ENCODE results near the gene CFAP90. TPM values are rescaled to one million over a fixed set of nuclear protein-coding genes. Genes with fewer than 3 reads are reported as not detected.
A peak's percentile ranks its signal among the peaks of the same experiment; 100 is the strongest.

Gene CFAP90
- total RNA-seq, 1 donor from 2014 or later: 10.7 TPM

DNA sequence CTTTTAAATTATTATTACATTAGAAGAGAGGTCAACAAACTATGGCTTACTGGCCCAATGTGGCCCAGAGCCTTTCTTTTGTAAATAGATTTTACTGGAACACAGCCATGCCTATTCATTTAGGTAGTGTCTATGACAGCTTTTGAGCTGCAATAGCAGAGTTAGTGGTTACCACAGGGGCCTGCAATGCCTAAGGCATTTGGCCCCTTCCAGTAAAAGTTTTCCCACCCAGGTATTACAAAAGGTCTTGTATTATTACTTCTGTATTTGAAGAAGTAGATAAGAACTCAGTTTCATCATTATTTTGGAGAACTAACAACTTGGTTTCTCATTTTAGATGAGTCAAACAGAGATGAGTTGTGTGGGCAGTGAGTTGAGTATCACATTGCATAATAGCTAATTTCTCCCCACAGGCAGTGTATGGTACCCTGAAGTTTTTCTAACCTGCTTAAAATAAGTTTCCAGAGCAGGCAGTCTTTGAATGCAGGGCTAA, 27.5 kb upstream of the CFAP90 start:
- Histone ChIP-seq H3K4me3 (no peak overlapping the region), H3K27me3 (ENCODE audit: low read depth) (no peaks in the 10 kb centered on the region), H3K4me1 (peaks cover 28% of the 10 kb centered on the region), H3K36me3 (peaks cover 98% of the 10 kb centered on the region), H3K9me3 (no peaks in the 10 kb centered on the region), H3K27ac (no peak overlapping the region)
- intact Hi-C loops (cut with DNase I): no loop called here
- ATAC-seq (peak; percentile 55 to 69), DNase-seq (no peak)
- TF ChIP-seq, protein P1, sequence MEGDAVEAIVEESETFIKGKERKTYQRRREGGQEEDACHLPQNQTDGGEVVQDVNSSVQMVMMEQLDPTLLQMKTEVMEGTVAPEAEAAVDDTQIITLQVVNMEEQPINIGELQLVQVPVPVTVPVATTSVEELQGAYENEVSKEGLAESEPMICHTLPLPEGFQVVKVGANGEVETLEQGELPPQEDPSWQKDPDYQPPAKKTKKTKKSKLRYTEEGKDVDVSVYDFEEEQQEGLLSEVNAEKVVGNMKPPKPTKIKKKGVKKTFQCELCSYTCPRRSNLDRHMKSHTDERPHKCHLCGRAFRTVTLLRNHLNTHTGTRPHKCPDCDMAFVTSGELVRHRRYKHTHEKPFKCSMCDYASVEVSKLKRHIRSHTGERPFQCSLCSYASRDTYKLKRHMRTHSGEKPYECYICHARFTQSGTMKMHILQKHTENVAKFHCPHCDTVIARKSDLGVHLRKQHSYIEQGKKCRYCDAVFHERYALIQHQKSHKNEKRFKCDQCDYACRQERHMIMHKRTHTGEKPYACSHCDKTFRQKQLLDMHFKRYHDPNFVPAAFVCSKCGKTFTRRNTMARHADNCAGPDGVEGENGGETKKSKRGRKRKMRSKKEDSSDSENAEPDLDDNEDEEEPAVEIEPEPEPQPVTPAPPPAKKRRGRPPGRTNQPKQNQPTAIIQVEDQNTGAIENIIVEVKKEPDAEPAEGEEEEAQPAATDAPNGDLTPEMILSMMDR (IDR thresholded peaks at IDR 0.05): no peak

DNA sequence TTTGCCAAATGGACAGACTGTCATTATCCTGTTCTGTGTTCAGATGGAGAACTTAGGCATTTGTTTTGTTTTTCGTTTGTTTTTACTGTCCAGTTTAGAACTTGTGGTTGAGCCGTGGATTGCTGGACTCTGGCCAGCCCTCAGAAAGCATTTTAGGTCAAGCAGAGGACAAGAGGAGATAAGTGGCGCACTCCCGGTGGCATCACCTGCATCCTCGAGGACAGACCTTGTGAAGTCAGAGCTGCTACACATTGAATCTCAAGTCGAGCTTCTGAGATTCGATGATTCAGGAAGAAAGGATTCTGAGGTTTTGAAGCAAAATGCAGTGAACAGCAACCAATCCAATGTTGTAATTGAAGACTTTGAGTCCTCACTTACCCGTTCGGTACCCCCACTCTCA, 26.9 kb upstream of the CFAP90 start:
- Histone ChIP-seq H3K4me1 (peaks cover 27% of the 10 kb centered on the region), H3K27me3 (ENCODE audit: low read depth) (no peaks in the 10 kb centered on the region), H3K36me3 (peaks cover 92% of the 10 kb centered on the region), H3K9me3 (no peaks in the 10 kb centered on the region), H3K27ac (no peak overlapping the region), H3K4me3 (no peak overlapping the region)
- ATAC-seq: no peak
- TF ChIP-seq, protein P1 (IDR thresholded peaks at IDR 0.05): no peak
- intact Hi-C loops (cut with DNase I): no loop called here
- no peak for DNase-seq

DNA sequence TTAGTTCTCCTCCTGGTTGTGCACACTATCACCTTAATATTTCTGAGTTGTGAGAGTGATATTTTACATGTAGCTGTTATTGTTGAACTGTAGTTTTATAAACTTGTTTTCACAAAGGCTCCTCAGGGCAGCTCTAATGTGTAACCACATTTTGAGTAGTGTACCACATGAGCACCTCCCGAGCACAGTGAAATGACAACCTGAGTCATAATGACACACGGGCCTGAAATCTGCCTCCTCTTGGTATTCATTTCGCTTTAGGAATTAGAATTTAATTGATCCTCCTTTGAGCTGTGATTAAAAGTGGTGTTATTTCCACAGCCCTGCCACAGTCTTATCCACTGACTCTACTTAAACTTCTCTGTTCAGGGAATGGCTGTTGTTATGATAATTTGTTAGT, 25.9 kb upstream of the CFAP90 start:
- TF ChIP-seq, protein P1 (IDR thresholded peaks at IDR 0.05): no peak
- intact Hi-C loops (cut with DNase I): no loop called here
- Histone ChIP-seq H3K27ac (no peak overlapping the region), H3K27me3 (ENCODE audit: low read depth) (no peaks in the 10 kb centered on the region), H3K4me1 (peaks cover 24% of the 10 kb centered on the region), H3K4me3 (no peak overlapping the region), H3K36me3 (peaks cover 86% of the 10 kb centered on the region), H3K9me3 (no peaks in the 10 kb centered on the region)
- no peak for DNase-seq
- peak in 1 of 2 donors; percentile 55 for ATAC-seq

DNA sequence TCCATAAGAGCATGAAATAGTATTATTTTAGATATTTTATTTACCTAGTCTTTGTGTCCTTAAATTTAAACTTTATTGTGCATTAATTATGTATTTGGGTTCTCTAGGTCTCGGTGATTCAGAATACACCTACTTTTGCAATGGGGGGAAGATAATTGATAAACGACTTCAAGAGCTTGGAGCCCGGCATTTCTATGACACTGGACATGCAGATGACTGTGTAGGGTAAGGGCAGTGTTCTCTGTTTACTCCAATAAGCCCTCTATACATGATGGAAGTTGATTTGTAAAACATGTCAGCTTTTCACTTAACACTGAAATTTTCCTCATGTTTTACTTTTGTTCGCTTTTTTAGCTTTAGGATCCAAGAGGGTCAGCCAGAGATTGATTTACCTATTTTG, 24.2 kb upstream of the CFAP90 start:
- ATAC-seq (no peak), DNase-seq (no peak)
- TF ChIP-seq, protein P1 (IDR thresholded peaks at IDR 0.05): no peak
- intact Hi-C loops (cut with DNase I): no loop called here
- Histone ChIP-seq H3K4me1 (peaks cover 31% of the 10 kb centered on the region), H3K4me3 (no peak overlapping the region), H3K27me3 (ENCODE audit: low read depth) (no peaks in the 10 kb centered on the region), H3K9me3 (no peaks in the 10 kb centered on the region), H3K27ac (no peak overlapping the region), H3K36me3 (peaks cover 69% of the 10 kb centered on the region)

DNA sequence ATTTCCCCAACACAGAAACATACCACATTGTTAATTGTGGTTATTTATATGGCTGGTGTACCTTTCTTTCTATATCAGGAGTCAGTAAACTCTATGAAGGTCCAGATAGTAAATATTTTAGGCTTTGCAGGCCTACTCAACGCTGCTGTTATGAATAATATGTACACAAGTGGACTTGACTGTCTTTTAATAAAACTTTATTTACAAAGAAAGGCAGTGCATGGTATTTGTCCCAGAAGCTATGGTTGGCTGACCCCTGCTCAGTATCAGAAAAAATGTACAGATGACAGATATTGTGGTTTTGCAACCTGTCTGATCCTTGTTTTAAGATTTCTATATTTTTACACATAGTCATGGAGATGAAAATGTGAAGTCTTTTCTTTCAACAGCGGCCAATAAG, 23.7 kb upstream of the CFAP90 start:
- Histone ChIP-seq H3K4me3 (no peak overlapping the region), H3K4me1 (peaks cover 35% of the 10 kb centered on the region), H3K36me3 (peaks cover 64% of the 10 kb centered on the region), H3K27ac (no peak overlapping the region), H3K27me3 (ENCODE audit: low read depth) (no peaks in the 10 kb centered on the region), H3K9me3 (no peaks in the 10 kb centered on the region)
- TF ChIP-seq, protein P1 (IDR thresholded peaks at IDR 0.05): no peak
- DNase-seq (no peak), ATAC-seq (no peak)
- intact Hi-C loops (cut with DNase I): no loop called here

DNA sequence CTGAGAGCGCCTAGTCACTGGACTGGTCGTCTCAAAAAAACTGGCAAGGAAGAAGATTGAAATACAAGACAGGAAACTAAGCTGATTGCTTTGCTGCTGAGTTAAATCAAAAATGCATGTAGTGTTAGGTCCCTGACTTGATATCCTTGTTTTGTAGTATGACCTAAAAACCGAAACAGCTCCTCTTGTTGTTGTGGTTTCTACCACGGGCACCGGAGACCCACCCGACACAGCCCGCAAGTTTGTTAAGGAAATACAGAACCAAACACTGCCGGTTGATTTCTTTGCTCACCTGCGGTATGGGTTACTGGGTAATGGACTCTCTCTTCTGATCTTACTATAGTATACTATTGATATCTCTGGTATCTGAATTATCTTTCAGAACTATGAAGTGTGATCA, 22.3 kb upstream of the CFAP90 start:
- H3K4me3 ChIP-seq: no peak overlapping the region

More for the DNA sequence above, 22.3 kb upstream of the CFAP90 start:
- H3K27me3 ChIP-seq (ENCODE audit: low read depth): no peaks in the 10 kb centered on the region
- peaks cover 49% of the 10 kb centered on the region for H3K36me3 ChIP-seq
- H3K9me3 ChIP-seq: no peaks in the 10 kb centered on the region
- ATAC-seq: no peak
- intact Hi-C loops (cut with DNase I): no loop called here
- TF ChIP-seq, protein P1 (IDR thresholded peaks at IDR 0.05): no peak
- H3K27ac ChIP-seq: no peak overlapping the region
- DNase-seq: no peak
- peaks cover 31% of the 10 kb centered on the region for H3K4me1 ChIP-seq

Data from lower lobe of right lung (tissue), 2 donors.